HG03066 (cell line): ENCODE results near the gene MGAT5B.
"Not testable (repeated sequence)": the region's sequence is repeated elsewhere in the genome, so short reads cannot be mapped to it uniquely, and the experiment has no call there.

Experiments
- ATAC-seq: cut with Tn5 transposase; IDR thresholded peaks from one replicate; pipeline ENCODE4 v1.9.1; 2021; ENCODE audit warnings: low read depth; ENCODE audit not compliant: unreplicated experiment

The MGAT5B gene

GRCh38 chr17:76968707-76969597 is 100.7 kb downstream of the MGAT5B start:
- no peak for ATAC-seq

DNA sequence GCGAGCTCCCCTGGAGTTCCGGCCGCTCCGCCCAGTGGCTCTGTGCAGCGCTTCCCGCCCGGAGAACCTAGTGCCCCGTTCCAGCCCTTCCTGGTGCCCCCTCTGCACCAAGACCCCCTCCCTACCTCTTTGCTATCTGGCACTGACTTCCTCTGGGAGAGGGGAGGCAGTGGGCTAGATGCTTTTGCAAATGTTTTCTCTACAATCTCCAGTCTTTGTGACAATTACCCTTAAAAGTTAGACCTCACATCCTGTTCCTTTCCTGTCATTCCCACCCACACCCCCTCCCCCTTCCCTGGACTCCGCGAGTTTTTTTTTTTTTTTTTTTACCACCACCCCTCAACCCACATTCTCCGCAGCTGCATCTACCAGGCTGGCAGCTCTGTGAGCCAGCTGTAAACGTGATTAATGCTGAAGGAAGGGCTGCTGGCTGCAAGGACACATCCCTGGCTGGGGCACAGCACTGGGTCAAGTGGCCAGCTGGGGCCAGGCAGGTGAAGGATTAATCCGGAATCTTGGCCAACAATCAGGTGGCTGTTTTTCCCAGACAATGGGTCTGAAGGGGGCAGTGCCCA is 101.5 kb downstream of the MGAT5B start:
- ATAC-seq, result no peak

- not testable (repeated sequence) for ATAC-seq
Measured at GRCh38 chr17:76970228-76970627, 102.0 kb downstream of the MGAT5B start.

- ATAC-seq, result no peak
Measured at GRCh38 chr17:76972046-76972641, 103.9 kb downstream of the MGAT5B start.

GRCh38 chr17:76973040-76973439 is 104.8 kb downstream of the MGAT5B start:
- no peak for ATAC-seq

- no peak for ATAC-seq
Measured at GRCh38 chr17:76974721-76975120, 106.5 kb downstream of the MGAT5B start.

- ATAC-seq, result not testable (repeated sequence)
Measured at GRCh38 chr17:76978050-76978449, 109.8 kb downstream of the MGAT5B start.

- ATAC-seq, result no peak
Measured at GRCh38 chr17:76981545-76982295, 113.5 kb downstream of the MGAT5B start.

DNA sequence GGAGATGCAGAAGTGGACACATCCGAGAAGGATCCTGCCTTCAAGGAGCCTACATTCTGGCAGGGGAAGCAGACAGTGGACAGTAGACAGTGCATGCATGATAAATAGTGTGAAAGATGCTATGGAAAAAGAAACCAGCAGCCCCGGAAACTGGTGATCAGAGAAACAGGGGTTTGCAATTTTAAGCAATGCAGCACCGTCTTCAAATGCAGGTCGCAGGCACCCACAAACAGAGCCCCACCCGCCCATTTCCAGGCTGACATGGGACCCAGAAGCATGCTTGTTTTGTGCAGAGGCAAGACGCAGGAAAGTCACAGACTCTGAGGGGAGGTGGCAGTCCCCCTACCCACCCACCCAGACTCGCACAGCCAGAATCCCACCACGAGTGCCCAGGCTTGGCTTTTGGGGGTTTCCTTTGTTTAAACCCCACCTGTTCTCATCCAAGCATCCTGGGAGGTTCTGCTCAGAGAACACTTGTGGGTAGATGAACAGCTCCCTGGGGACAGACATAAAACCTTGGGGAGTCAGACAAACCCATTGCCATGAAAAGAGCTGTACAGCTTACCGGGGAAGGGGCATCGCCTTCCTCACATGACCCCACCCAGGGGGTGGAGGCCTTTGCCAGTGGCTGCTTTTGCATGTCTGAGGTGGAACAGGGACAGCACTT is 114.3 kb downstream of the MGAT5B start:
- ATAC-seq, result no peak

DNA sequence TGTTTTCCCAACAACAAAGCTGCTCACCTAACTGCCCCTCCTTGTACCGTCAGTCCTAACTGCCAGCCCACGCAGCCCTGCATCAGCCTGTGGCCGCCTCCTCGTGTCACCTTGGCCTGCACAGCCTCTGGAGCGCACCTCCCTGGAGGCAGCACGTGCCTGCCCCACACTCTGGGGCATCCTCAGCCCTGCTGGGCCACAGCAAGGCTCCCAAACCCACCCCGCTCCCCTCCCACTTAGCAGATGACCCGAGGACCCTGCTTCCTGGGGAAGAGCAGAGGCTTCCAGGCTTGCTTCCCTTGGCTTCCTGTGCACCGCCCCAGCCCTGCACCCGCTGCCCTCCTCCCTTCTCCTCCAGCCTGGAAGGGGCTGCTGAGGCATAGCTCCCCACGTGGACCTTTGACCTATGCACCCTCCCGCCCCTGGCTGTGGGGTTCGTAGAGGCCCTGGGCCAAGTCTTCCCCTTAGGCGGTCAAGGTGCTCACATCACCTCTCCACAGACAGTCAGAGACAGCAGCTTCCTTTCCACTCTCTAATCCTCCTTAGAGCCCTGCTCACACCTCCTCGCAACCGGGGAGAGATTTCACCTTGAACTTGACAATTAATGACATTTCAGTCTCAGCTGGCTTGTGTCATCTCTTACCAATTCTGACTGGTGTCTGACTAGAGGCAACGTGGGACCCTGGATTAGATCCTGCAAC is 115.0 kb downstream of the MGAT5B start:
- ATAC-seq, result no peak

DNA sequence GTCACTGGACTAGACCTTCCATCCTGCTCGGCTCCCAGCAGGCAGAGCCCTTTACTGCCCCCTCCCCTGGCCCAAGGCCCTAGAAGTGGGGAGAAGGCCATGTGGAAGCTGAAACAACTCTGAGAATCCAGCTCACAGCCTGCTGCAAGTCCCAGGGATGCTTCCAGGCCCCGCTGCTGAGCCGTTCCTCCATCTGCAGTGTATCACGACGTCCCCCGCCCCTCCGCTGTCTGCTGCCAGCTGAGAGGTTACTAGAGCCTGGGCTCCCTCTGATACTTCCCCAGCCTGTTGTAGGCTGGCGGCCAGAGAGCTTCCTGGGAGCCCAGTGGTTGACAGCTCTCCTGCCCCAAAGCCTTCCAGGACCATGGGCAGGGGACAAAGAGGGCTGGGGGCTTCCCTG is 118.2 kb downstream of the MGAT5B start:
- no peak for ATAC-seq

DNA sequence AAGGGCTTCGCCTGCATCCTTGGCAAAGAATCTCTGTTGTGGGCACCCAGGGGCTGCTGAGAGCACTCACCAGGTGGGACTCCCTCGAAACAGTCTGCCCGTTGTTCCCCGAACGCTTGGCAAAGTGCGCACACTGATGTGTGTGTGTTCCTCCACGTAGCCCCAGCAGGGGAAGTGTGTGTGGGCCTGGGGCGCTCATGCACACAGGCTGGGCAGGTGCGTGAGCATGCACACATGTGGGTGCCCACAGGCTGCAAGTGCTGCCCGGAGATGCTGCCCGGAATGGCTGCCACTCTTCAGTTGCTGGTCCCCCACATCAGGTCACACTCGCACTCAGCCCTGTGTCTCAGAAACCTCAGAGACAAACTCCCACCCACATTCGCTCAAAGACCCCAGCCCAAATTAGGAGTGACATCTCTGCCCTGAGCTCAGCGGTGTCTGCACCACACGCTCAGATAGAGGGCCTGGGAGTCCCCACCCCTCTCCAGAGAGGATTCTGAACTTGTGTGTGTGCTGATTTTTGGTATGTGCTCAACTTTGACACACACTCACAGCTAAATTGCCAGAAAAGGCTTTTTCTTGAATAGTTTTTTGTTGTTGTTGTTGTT is 119.4 kb downstream of the MGAT5B start:
- no peak for ATAC-seq

DNA sequence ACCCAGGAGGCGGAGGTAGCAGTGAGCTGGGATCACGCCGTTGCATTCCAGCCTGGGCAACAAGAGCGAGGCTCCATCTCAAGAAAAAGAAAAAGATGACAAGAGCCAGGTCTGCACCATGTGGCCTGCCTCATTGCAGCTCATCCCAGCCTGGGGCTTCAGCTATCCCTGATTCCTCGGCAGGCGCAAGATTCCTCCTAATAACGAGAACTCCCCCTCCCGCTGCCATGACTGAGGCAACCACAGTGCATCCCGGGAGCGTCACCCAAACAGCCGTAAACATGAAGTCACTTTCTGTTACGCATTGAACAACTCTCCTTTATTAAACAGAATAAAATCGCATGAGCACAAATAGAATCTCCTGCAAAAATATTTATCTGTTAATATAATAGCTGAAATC is 120.6 kb downstream of the MGAT5B start:
- no peak for ATAC-seq

DNA sequence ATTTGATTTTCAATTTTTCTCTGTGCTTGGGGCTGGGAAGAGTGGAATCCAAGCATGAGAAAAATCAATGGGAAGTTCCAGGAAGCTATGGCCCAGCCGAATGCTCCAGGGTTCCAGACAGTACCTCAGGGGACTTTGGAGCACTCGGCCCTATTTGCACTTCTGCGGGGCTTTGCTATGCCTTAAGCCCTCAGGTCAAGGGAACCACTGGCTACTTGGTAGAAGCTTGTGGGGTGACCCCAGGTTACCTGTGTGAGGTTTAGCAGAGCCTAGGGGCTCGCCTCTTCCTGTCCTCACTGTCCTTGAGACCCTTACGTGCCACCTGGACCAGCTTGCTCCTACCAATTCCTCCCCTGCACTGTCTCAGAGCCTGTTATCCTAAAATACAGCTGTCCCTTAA is 121.3 kb downstream of the MGAT5B start:
- ATAC-seq, result no peak

DNA sequence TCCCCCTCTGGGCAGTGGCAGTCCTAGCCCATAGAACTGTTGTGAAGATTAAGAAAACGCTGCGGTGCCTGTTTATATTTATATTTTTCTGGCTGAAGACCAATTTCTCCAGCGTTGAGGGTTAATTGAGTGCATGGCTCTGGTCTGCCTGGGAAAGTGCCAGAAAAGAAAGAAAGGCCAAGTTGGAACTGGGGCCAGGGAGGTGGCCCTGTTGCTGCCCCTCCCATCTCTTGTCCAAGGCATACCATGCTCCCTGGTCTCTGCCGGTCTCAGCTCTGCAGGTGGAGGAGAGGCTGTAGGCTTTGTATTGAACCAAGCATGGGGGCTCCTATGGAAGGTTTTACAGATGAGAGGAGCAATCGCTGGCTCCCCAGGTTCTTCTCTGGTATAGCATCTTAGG is 124.7 kb downstream of the MGAT5B start:
- ATAC-seq, result no peak

DNA sequence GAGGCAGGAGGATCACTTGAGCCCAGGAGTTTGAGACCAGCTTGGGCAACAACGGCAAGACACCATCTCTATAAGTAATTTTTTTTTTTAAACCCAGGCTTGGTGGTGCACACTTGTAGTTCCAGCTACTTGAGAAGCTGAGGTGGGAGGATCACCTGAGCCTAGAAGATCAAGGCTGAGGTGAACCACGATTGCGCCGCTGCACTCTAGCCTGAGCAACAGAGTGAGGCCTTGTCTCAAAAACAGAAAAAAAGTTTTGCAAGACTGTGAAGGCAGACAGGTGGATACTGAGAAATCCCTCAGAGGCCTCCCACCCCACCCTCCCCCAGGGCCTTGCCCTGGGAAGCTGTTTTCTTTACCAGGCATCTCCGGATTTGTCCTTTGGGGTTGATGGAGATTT is 125.4 kb downstream of the MGAT5B start:
- no peak for ATAC-seq

- no peak for ATAC-seq
Measured at GRCh38 chr17:76994237-76994637, 126.0 kb downstream of the MGAT5B start.

- no peak for ATAC-seq
Measured at GRCh38 chr17:76995387-76996105, 127.3 kb downstream of the MGAT5B start.
